Peyer's patch (tissue), 4 donors: ENCODE data around the gene PROX1.

Experiments used
- CTCF ChIP-seq, 6 experiments: fragments of 450-650 bp in 4 of 6; fragments of 200-600 bp in 2 of 6; sonication (generic) in 1 of 6; IDR thresholded peaks; one replicate each; pipeline ENCODE4 v1.5.1; 2017 to 2019; ENCODE audit warnings: antibody characterized with exemption in 6 of 6, mild to moderate bottlenecking in 3 of 6, moderate library complexity in 1 of 6
- POLR2A ChIP-seq, 2 donors: fragments of 450-650 bp; IDR thresholded peaks; one replicate each; pipeline ENCODE4 v1.5.1; 2017; ENCODE audit warnings: antibody characterized with exemption in 2 of 2, mild to moderate bottlenecking in 2 of 2, moderate library complexity in 2 of 2

GRCh38 chr1:214075305-214075998 is 87.7 kb downstream of the PROX1 start:
- TF ChIP-seq CTCF (IDR thresholded peaks at IDR 0.05) = no peak
- no peak for TF ChIP-seq POLR2A (IDR thresholded peaks at IDR 0.05)
